ENCODE results near the gene CRYGC.
"Not testable (repeated sequence)": the region's sequence is repeated elsewhere in the genome, so short reads cannot be mapped to it uniquely, and the experiment has no call there.

CRYGC gene

GRCh38 chr2:208129744-208130711 is at the start of gene CRYGC:
TSS of gene CRYGC (minus strand) at chr2:208129828. CDS start at chr2:208129792, 36 bp downstream.
- DNase-seq, result no peak

GRCh38 chr2:208179028-208179609 is 49.5 kb upstream of the CRYGC start:
- no peak for DNase-seq

- peak; percentile 18 for DNase-seq
Observed at GRCh38 chr2:208175840-208176153, 46.2 kb upstream of the CRYGC start.

GRCh38 chr2:208175069-208175839 is 45.6 kb upstream of the CRYGC start:
- DNase-seq, result peak; percentile 92

- no peak for DNase-seq
Observed at GRCh38 chr2:208174144-208174543, 44.5 kb upstream of the CRYGC start.

GRCh38 chr2:208172125-208172524 is 42.5 kb upstream of the CRYGC start:
- peak; percentile 79 for DNase-seq

- DNase-seq, result no peak
Observed at GRCh38 chr2:208164951-208165755, 35.5 kb upstream of the CRYGC start.

GRCh38 chr2:208163489-208163888 is 33.9 kb upstream of the CRYGC start, which contains the start of gene CRYGA:
TSS of gene CRYGA (minus strand) at chr2:208163589. CDS start at chr2:208163556, 33 bp downstream.
- DNase-seq, result no peak

GRCh38 chr2:208156439-208156838 is 26.8 kb upstream of the CRYGC start:
- DNase-seq, result no peak

- DNase-seq, result peak; percentile 69
Observed at GRCh38 chr2:208153156-208153555, 23.5 kb upstream of the CRYGC start.

- peak; percentile 28 for DNase-seq
Observed at GRCh38 chr2:208150956-208151355, 21.3 kb upstream of the CRYGC start.

- DNase-seq, result no peak
Observed at GRCh38 chr2:208150094-208150493, 20.5 kb upstream of the CRYGC start.

GRCh38 chr2:208148803-208149202 is 19.2 kb upstream of the CRYGC start:
- no peak for DNase-seq

GRCh38 chr2:208147759-208148158 is 18.1 kb upstream of the CRYGC start:
- DNase-seq, result no peak

GRCh38 chr2:208147008-208147407 is 17.4 kb upstream of the CRYGC start:
- DNase-seq, result no peak

GRCh38 chr2:208146006-208146405 is 16.4 kb upstream of the CRYGC start, which contains the start of gene CRYGB:
TSS of gene CRYGB (minus strand) at chr2:208146158. CDS start at chr2:208146120, 38 bp downstream.
- DNase-seq, result no peak

GRCh38 chr2:208142925-208143799 is 13.5 kb upstream of the CRYGC start:
- no peak for DNase-seq

- DNase-seq, result no peak
Observed at GRCh38 chr2:208142240-208142924, 12.8 kb upstream of the CRYGC start.

- DNase-seq, result no peak
Observed at GRCh38 chr2:208139447-208139846, 9.8 kb upstream of the CRYGC start.

- not testable (repeated sequence) for DNase-seq
Observed at GRCh38 chr2:208138334-208138733, 8.7 kb upstream of the CRYGC start.

- no peak for DNase-seq
Observed at GRCh38 chr2:208136716-208137094, 7.1 kb upstream of the CRYGC start.

Data from hematopoietic multipotent progenitor cell treated with erythropoietin and hydrocortisone succinate and interleukin-3 and kit ligand, for 4 days (in vitro differentiated cells).